Occipital lobe (tissue), 2 donors: ENCODE measurements around the gene DCAF10. TPM values are rescaled to one million over a fixed set of nuclear protein-coding genes. Genes with fewer than 3 reads are reported as not detected.
"Not testable (repeated sequence)": the region's sequence is repeated elsewhere in the genome, so short reads cannot be mapped to it uniquely, and the experiment has no call there.

Experiments used
- DNase-seq: peaks from one replicate; lab custom pipeline; 2025; lab: John Stamatoyannopoulos, UW
- total RNA-seq: library from RNA; depleted of rRNA; stranded (reverse); fragments of >200 nt; gene quantifications from one replicate; pipeline ENCODE4 v1.2.3, GENCODE V29; 2014

The DCAF10 gene, protein sequence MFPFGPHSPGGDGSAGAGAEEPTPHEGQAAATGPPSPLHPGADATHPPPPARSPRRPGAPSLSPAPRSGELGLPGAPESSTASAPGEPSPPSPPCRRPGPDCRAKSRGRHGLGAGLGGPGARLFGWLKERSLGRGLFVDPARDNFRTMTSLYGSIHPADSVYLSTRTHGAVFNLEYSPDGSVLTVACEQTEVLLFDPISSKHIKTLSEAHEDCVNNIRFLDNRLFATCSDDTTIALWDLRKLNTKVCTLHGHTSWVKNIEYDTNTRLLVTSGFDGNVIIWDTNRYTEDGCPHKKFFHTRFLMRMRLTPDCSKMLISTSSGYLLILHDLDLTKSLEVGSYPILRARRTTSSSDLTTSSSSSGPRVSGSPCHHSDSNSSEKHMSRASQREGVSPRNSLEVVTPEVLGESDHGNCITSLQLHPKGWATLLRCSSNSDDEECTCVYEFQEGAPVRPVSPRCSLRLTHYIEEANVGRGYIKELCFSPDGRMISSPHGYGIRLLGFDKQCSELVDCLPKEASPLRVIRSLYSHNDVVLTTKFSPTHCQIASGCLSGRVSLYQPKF
- total RNA-seq: 27.6 TPM

DNA sequence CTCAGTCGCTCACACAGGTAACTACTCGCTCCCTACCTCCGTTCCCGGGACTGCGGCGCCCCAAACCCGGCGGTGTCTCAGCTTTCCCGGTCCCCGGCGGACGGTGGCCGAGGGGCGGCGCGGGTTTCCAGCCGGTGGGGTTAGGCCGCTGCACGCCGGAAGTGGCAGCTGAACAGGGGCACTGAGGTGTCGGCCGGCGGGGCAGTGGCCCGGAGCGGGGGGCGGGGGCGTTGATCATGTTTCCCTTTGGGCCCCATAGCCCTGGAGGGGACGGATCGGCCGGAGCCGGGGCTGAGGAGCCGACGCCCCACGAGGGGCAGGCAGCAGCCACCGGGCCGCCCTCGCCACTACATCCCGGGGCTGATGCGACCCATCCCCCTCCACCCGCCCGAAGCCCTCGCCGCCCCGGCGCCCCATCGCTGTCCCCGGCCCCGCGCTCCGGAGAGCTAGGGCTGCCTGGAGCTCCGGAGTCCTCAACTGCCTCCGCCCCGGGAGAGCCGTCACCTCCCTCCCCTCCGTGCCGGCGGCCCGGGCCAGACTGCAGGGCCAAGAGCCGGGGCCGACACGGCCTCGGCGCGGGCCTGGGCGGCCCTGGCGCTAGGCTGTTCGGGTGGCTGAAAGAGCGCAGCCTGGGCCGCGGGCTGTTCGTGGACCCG, at the start of gene DCAF10:
Gene DCAF10 (plus strand): TSS at position 167 of the 656 bp plus-strand sequence. CDS start 70 bp downstream, at position 237.
- peak; percentile 79 for DNase-seq

DNA sequence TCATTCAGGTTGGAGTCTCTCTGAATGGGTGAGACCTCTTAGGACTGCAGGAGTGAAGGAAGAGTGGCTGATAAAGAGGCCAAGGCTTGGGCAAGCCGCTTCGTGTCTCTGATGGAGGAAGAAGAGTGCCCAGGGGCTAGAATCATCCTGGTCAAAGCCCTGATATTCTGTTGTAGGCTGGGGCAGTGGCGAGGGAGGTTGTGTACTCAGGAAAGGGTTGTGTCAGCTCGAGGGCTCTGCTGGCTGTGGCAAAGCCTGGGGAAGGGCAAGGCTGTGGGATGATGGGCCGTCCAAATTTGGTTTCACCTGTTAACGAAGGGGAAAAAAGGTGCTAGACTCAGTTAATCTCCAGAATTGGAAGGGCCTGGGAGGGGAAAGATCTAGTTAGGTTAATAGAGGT, 49.4 kb upstream of the DCAF10 start:
- DNase-seq: no peak

DNA sequence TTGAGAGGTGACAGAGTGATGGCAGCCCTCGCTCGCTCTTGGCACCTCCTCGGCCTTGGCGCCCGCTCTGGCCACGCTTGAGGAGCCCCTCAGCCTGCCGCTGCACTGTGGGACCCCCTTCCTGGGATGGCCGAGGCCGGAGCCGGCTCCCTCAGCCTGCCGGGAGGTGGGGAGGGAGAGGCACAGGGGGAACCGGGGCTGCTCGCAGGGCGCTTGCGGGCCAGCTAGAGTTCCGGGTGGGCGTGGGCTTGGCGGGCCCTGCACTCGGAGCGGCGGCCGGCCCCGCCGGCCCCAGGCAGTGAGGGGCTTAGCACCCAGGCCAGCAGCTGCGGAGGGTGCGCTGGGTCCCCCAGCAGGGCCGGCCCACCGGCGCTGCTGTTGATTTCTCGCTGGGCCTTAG, 48.9 kb upstream of the DCAF10 start:
- not testable (repeated sequence) for DNase-seq

DNA sequence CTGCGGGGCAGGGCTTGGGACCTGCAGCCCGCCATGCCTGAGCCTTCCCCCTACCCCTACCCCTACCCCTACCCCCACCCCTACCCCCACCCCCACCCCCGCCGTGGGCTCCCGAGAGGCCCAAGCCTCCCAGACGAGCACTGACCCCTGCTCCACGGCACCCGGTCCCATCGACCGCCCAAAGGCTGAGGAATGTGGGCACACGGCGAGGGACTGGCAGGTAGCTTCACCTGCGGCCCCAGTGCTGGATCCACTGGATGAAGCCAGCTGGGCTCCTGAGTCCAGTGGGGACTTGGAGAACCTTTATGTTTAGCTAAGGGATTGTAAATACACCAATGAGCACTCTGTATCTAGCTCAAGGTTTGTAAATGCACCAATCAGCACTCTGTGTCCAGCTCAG, 48.5 kb upstream of the DCAF10 start:
- DNase-seq: not testable (repeated sequence)

DNA sequence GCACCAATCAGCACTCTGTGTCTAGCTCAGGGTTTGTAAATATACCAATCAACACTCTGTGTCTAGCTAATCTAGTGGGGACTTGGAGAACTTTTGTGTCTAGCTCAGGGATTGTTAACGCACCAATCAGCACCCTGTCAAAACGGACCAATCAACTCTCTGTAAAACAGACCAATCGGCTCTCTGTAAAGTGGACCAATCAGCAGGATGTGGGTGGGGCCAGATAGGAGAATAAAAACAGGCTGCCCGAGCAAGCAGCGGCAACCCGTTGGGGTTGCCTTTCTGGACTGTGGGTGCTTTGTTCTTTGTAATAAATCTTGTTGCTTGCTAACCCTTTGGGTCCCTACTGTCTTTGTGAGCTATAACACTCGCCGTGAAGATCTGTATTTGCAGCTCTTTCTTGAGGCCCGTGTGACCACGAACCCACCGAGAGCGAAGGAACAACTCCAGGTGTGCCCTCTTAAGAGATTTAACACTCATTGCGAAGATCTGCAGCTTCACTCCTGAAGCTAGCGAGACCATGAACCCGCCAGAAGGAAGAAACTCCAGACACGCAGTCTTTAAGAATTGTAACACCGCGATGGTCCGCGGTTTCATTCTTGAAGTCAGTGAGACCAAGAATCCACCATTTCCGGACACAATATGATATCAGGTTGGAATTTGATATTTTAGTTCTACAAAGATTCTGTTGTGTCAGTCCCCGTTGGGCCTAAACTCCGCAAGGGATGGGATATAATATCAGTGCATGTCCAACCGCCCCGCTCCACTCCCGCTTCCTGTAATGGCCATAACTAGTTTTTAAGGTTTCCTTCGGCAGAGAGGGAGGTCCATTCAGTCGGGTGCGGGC, 47.7 kb upstream of the DCAF10 start:
- DNase-seq: no peak

DNA sequence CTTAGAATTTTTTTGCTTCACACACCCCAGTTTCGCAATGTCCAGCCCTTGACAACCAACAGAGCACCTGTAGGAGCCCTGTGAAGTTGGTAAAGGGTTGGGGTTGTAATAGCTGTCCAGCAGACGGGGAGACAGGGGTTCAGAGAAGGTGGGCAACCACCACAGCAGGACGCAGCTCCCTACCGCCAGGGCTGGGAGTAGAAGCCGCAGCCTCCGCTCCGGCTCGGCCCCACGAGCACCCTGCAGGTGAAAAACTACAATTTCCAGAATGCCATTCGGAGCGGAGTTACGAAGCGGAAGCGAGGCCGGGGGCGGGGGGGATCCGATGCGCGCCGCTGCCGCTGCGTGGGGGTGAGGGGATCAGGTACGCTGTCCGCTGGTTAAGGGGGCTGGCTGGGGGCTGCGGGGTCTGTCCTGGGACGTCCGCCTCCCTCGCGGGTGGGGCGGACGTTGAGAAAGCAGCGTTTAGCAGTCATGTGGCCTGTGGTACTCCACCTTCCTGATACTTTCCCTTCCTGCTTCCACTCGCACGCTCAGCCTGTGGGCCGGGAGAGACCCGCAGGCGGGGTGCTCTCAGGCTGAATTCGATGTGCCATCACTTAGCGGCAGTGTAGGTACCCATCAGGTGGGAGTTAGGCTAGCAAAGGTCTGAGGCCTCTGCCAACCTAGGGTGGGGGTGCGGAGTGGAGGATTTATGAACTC, 47.0 kb upstream of the DCAF10 start, which contains the start of gene TRMT10B:
Gene TRMT10B (plus strand): TSS at position 317 of the 702 bp plus-strand sequence. CDS start 8,127 bp downstream, outside the sequence.
- DNase-seq: peak; percentile 55

DNA sequence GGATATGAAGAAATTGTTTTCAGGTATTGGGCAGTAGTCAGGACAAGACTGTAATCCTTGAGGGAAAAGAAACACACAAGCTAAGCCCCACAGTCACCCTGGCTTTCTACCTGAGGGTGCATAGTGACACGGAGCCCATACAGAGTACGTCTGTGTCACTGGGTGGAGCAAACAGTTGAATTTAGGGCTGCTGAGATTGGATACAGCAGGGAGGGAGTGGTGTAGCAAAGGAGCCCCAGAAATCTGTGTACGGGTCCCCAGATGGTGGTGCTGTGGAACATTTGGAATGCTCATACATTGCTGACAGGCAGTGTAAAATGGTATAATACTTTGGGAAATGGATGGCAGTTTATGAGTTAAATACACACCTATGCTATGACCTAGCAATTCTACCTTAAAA, 41.9 kb upstream of the DCAF10 start:
- DNase-seq: no peak

DNA sequence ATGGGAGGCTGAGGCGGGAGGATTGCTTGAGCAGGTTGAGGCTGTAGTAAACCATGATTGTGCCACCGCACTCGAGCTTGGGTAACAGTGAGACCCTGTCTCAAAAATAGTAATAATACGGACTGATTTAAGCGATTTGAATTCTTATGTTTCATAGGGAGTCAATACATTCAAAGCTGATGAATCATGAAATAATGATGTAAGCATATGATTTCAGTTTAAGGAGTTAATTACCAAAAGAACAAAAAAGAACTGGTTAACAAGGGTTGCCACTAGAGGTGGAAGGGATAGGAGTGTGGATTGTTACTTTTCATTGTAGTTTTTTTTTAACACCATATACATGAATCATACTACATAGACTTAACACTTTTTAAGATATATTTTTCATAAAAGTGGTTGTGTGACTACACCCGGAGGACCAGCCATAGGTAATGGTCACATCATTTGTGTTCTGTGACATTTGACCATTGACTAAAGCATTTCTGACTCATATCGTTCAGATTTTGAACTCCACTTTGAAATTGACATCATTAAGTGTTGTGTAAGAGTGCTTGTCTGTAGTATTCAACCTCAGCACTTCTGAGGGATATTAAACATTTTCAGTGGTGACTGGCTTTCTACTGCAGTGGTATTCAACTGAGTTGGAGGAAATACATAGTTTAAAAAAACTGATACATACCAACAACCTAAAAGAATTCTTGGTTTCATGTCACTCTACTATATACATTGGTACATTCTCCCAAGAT, 40.0 kb upstream of the DCAF10 start:
- no peak for DNase-seq

DNA sequence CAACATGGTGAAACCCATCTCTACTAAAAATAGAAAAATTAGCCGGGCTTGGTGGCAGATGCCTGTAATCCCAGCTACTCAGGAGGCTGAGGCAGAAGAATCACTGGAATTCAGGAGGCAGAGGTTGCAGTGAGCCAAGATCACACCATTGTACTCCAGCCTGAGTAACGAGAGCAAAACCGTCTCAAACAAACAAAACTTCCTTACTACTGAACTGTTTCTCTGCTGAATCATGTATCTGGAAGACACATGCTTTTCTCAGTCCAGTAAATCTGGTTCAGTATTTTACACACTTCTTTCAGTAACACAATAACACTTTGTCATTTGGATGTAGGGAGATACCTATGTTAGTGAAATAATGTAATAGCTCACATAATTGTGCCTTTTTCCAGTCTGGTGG, 39.1 kb upstream of the DCAF10 start:
- DNase-seq: no peak

DNA sequence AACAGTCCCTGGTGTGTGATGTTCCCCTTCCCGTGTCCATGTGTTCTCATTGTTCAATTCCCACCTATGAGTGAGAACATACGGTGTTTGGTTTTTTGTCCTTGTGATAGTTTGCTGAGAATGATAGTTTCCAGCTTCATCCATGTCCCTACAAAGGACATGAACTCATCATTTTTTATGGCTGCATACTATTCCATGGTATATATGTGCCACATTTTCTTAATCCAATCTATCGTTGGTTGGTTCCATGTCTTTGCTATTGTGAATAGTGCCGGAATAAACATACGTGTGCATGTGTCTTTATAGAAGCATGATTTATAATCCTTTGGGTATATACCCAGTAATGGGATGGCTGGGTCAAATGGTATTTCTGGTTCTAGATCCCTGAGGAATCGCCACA, 35.3 kb upstream of the DCAF10 start:
- DNase-seq: not testable (repeated sequence)

DNA sequence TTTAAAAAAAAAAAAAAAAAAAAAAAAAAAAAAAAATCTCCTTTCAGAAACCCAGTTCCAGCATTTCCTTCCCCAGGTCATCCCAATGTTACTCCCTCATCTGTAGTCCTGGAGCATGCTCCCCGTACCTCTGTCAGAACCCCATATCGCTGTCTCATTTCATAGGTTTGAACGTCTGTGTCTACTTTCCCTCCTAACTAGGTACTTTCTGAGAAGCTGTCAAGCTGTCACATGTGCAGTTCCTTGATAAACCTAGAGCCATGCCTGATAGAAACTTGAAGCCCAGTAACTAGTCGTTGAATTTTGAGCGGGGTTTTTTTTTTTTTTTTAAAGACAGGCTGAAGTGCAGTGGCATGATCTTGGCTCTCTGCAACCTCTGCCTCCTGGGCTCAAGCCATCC, 31.3 kb upstream of the DCAF10 start:
- DNase-seq: no peak

DNA sequence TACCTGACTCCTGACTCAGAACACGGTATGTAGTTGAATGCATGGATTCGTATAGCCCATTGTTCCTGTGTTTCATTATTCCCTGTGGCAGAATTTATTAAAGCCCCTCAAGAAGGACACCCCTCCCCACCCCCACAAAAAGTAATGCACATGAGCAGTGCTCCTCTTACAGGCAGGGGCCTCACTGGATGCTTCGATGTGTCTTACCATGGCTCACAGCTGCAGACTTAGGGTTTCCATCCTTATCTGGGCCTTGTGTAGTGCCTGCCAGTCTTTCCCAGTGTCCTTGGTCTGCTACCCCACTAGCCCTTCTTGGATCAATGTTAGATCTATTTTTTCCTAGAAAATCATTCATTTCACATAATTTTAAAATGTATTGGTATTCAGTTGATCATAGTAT, 30.6 kb upstream of the DCAF10 start:
- no peak for DNase-seq

DNA sequence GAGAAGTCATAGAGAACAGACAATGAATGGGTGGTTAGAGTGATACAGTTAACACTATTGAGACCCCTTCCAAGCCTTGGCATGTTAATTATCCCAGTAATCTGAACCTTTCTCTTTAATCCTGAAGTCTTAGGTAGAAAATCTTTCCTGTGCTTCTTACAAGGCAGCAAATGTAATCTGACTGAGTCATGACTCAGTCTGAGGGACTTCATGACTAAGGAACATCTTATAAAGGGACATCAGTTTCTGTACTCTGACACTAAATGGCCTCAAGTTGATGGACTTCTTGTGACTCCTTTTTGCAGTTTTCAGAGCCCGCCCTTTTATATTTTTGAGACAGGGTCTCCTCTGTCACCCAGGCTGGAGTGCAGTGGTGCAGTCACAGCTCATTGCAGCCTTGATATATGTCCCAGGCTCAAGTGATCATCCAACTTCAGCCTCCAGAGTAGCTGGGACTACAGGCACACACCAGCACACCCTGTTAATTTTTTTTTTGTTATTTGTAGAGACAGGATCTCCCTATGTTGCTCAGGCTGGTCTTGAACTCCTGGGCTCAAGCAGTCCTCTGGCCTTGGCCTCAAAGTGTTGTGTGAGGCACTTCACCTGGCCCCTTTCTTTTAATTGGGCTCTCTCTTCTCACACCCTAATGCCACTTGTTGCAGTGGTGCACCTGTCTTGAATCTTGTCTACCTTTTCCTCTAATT, 25.2 kb upstream of the DCAF10 start:
- no peak for DNase-seq

DNA sequence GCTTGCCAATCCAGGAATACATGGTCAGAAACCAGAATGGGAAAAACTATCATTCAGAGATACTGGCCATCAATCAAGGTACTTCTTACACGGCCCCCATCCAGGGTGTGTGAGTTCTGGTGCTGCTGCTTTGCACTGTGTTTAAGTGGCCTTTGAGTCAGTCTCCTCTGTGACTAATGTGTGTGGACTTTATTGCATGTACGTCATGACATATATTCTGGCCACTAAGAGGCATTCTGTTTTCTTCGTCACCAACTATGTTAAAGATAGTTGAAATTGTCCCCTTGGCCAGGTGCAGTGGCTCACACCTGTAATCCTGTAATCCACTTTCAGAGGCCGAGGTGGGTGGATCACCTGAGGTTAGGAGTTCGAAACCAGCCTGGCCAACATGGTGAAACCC, 24.3 kb upstream of the DCAF10 start:
- no peak for DNase-seq

DNA sequence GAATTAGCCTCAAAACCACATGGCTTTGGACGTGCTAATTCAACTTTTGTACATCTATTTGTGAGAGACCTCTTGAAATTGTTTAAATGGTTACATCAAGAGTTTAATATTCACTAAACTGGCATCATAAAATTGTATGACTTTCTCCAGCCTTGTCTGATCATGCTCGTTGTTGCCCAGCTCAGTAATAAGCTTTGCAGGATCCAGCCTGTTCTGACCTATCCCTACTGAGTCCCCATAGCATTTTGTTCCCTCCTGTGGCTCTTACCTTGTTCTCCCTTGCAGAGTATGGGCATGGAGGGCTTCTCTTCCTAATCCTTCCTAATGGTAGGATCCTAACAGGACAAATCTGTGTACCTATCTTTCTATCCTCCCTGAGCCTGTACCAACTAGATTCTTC, 22.1 kb upstream of the DCAF10 start:
- DNase-seq: no peak

DNA sequence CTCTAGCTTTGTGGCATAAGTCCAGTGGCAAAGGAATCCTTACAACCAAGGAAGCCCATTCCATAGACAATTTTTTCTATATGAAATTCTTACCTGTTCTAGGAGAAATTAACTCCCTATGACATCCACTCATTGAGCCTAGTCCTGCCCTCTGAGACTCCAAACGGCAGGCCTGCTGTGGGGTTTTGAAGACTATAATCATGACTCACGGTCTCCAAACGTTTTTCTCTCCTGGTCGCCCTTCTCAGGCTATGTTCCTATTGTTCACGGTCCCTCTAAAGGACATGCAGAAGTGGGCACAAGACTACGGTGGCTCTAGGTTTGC, 16.3 kb upstream of the DCAF10 start:
- DNase-seq: no peak

DNA sequence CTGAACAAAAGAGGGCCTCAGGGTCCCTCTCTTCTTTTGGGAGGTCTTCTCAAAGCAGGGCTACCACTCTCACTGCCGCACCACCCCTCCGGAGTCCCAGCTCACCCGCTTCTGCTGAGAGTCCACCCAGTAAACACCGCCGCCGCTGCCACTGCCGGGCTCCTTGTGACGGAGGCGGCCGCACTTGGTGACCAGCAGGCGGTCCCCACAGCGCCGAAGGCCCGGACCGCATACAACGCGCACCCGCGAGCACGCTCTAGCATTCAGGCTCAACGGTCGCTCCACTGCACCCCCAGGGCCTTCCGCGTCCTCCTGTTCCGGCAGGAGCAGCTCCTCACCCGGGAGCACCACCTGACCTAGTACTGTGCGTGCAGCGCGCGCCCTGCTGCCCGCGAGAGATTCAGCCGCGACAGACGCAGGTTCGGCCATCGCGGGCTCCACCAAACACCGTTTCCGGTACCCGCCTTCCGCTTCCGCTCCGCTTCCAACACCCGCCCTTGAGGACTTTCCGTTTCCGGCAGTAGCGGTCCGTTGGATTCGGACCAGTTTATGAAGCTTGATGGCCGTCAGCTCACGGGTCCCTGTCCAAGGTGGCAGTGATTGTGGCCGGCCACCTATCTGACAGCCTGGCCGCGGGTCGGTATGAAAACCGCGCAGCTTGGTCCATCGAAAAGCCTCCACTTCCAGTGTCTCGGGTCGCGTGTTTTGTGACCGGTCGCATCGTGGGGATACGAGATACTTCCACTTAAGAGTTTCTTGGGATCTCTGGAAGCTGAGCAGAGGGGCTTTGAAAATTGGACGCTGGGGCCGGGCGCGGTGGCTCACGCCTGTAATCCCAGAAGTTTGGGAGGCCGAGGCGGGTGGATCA, 15.7 kb upstream of the DCAF10 start, which contains the start of gene EXOSC3:
Gene EXOSC3 (minus strand): TSS at position 449 of the 868 bp plus-strand sequence. CDS start 20 bp downstream, at position 429.
- peak; percentile 84 for DNase-seq

DNA sequence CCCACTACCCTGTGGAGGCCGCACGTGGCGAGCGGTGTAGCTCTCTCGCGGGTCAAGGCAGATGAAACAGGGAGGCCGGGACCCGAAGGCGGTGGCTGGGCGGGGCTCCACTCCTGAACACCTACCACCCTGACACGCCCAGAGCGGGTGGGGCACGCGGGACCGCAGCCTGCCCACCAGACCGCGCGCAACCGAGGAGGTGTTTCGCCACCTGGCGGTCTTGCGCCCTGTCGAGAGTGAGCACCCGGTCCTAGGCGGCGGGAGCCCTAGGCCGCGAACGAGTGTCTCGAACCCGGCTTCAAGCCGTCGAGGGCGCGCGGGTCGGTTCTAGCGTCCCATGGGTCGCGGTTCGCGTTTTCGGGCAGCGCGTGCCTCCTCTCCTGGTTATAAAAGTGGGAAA, 13.5 kb upstream of the DCAF10 start:
- DNase-seq: no peak

DNA sequence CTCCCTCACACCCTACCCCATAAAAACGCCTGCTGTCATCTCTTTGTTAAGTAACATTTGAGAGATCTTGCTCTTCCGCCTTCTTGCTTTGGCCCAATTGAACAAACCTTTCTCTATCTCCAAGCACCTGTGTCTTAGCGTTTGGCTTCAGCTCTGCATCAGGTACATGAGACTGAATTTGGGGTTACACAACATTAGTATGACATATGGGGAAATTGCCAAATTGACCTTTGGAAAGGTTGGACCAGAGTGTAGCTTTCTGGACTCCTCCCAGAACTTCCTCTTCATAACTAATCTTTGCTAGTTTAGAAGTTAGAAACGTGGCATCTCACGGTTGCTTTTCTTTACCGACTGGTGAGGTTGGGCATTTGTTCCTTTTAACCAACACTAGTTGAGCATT, 12.3 kb upstream of the DCAF10 start:
- no peak for DNase-seq
